Thyroid gland (tissue), 4 donors: ENCODE data around the gene RND2.

Source experiments
- CTCF ChIP-seq, 6 experiments: fragments of 200-600 bp in 3 of 6; fragments of 450-650 bp in 3 of 6; sonication (generic) in 3 of 6; IDR thresholded peaks; one replicate each; pipeline ENCODE4 v1.5.1; 2016 to 2019; ENCODE audit warnings: antibody characterized with exemption in 6 of 6, mild to moderate bottlenecking in 2 of 6, inconsistent platforms in 1 of 6, moderate library complexity in 1 of 6
- POLR2A ChIP-seq, 2 donors: fragments of 450-650 bp; IDR thresholded peaks; one replicate each; pipeline ENCODE4 v1.6.1; 2017; ENCODE audit warnings: antibody characterized with exemption in 2 of 2, mild to moderate bottlenecking in 2 of 2, moderate library complexity in 1 of 2

GRCh38 chr17:43013296-43013695, 11.7 kb upstream of the RND2 start:
- TF ChIP-seq POLR2A (IDR thresholded peaks at IDR 0.05), result no peak
- TF ChIP-seq CTCF (IDR thresholded peaks at IDR 0.05), result no peak
